Lower lobe of right lung (tissue), 2 donors: ENCODE data around the gene MPHOSPH8. TPM values are rescaled to one million over a fixed set of nuclear protein-coding genes. Genes with fewer than 3 reads are reported as not detected.
A peak's percentile ranks its signal among the peaks of the same experiment; 100 is the strongest.

Experiments
- ATAC-seq, 2 donors: fragments of 200-7000 bp; cut with Tn5 transposase; one replicate each; pipeline ENCODE4 v1.9.1; 2020 to 2022; ENCODE audit warnings: mild to moderate bottlenecking in 2 of 2, moderate library complexity in 2 of 2
- DNase-seq: peaks from one replicate; pipeline ENCODE4 v3.0.0-alpha.2; 2020
- H3K27ac ChIP-seq: fragments of 200-600 bp; one replicate; pipeline ENCODE4 v1.8.0; 2022
- H3K27me3 ChIP-seq: fragments of 200-600 bp; one replicate; pipeline ENCODE4 v1.8.0; 2022; ENCODE audit warnings: low read depth
- H3K36me3 ChIP-seq: fragments of 200-600 bp; one replicate; pipeline ENCODE4 v1.8.0; 2022; ENCODE audit warnings: mild to moderate bottlenecking
- H3K4me1 ChIP-seq: fragments of 200-600 bp; one replicate; pipeline ENCODE4 v1.8.0; 2022
- H3K4me3 ChIP-seq: fragments of 200-600 bp; one replicate; pipeline ENCODE4 v1.8.0; 2022; ENCODE audit warnings: mild to moderate bottlenecking
- H3K9me3 ChIP-seq: fragments of 200-600 bp; one replicate; pipeline ENCODE4 v1.8.0; 2022
- CTCF ChIP-seq: fragments of 200-600 bp; IDR thresholded peaks from one replicate; pipeline ENCODE4 v1.8.0; 2022; ENCODE audit warnings: antibody characterized with exemption, mild to moderate bottlenecking
- intact Hi-C: fragments of 100-400 bp; cut with DNase I; formaldehyde crosslinking; loops from one replicate; pipeline ENCODE4 v1.11.0; 2022
- long read RNA-seq: library from polyadenylated mRNA; unstranded; transcript quantifications from one replicate; pipeline ENCODE4 v2.0.0, GENCODE V29; 2021
- total RNA-seq: library from RNA; stranded (reverse); fragmentation: NEBNext Ultra II Directional; extraction: Animal tissue kit (Norgen Biotek cat#: 25700); gene quantifications from one replicate; pipeline ENCODE4 v1.2.1, GENCODE V29; 2021
- donor health status: DM: no; HTN: yes; CAD: no; lungs with severe emphysema.

Gene MPHOSPH8
- 46.5 TPM for total RNA-seq
- long read RNA-seq, full-length matches to known transcripts: 7 of 88 reads
- long read RNA-seq, partial matches to known transcripts: 61 of 88 reads
- long read RNA-seq, other reads (novel, unspliced or antisense): 20 of 88 reads

- Histone ChIP-seq H3K27me3 (no peaks in the 10 kb centered on the region), H3K4me3 (peak within 1 kb of the TSS; percentile 94), H3K9me3 (no peaks in the 10 kb centered on the region), H3K27ac (peak within 1 kb of the TSS; percentile 92), H3K4me1 (peaks cover 23% of the 10 kb centered on the region), H3K36me3 (no peaks in the 10 kb centered on the region)
- ATAC-seq: peak; percentile 100
- no peak for TF ChIP-seq CTCF
- DNase-seq: peak; percentile 95
- intact Hi-C loops: no loop called here
These were observed at the start of gene MPHOSPH8 for GRCh38 chr13:19633479-19634255. Gene MPHOSPH8 (plus strand): TSS chr13:19633659. CDS start chr13:19633749, 90 bp downstream.

- Histone ChIP-seq H3K27ac (no peak overlapping the region), H3K36me3 (no peaks in the 10 kb centered on the region), H3K9me3 (no peaks in the 10 kb centered on the region), H3K4me3 (no peak overlapping the region), H3K4me1 (peaks cover 4% of the 10 kb centered on the region), H3K27me3 (no peaks in the 10 kb centered on the region)
- no peak for TF ChIP-seq CTCF
- ATAC-seq: peak; percentile 47 to 52
- intact Hi-C loops: no loop called here
- DNase-seq: peak; percentile 55
These were observed 46.4 kb upstream of the MPHOSPH8 start for GRCh38 chr13:19586904-19587634.

DNA sequence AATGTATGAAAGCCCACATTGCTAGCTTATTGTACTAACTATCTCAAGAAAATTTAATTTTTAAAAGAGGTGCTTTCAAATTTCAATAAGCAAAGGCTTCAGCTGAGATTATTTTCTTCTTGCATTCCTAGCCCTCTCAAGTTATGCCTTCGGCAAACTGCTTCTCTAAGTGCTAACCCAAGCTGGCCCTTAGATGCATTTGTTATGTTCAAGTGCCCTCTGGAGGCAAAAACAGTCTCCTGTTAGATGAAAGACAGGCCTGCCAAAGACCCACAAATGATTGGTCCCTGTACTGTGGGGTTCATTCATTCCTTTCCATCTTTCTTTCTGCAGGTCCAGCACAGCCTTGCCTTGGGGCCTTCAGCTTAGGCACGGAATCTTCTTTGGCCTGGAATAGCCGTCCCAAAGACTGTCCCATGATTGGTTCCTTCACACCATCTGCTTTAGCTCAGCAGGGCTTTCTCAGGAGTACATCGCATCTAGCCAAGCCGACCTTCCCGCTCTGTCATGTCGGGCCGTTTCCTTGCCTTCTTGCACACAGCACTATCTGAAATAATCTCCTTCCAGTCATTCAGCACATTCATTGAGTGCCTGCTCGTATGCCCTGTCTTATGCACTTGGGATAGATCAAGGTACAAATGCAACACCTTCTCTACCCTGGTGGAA lies 45.7 kb upstream of the MPHOSPH8 start:
- H3K9me3 ChIP-seq: no peaks in the 10 kb centered on the region
- H3K4me3 ChIP-seq: no peak overlapping the region
- peak; percentile 64 to 70 for ATAC-seq
- peaks cover 4% of the 10 kb centered on the region for H3K4me1 ChIP-seq
- intact Hi-C loops: no loop called here
- no peak overlapping the region for H3K27ac ChIP-seq
- peak; percentile 41 for TF ChIP-seq CTCF
- no peak for DNase-seq
- no peaks in the 10 kb centered on the region for H3K36me3 ChIP-seq
- no peaks in the 10 kb centered on the region for H3K27me3 ChIP-seq

DNA sequence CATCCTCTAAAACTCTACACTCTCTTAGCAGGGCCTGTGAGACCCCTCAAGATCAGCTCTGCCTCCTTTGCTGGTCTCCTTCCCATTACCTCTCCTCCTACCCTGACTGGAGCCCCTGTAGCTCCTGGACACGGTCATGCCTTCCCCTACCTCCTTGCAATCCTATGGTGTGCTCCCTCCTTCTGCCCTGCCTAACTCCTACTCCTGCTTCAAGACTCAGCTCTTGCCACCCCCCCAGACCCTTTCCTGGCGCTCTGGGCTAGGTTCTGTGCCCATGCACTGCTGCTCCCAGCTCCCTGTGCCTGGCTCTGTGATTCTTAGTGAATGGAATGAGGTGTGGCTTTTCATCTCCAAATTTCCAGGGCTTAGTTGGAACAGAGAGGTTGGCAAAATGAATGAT lies 44.1 kb upstream of the MPHOSPH8 start:
- no peak for TF ChIP-seq CTCF
- Histone ChIP-seq H3K9me3 (no peaks in the 10 kb centered on the region), H3K4me3 (no peak overlapping the region), H3K27ac (no peak overlapping the region), H3K27me3 (no peaks in the 10 kb centered on the region), H3K36me3 (no peaks in the 10 kb centered on the region), H3K4me1 (peaks cover 4% of the 10 kb centered on the region)
- intact Hi-C loops: no loop called here
- no peak for DNase-seq
- ATAC-seq: no peak

DNA sequence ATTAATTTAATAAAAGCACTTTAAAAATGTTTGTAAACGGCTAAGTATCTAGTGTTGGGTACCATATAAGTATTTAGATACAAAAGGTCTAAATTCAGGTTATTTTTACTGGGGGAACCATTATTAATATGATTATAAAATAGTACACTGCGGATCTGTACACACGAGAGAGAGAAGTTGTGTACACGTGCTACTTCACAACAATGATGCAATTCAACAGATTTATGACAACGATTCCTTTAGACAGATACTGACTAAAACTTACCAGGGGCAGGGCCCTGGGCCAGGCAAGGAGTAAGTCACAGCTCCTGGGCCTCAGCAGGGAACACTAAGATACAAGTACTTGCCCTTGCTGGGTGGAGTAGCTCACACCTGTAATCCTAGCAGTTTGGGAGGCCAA lies 43.0 kb upstream of the MPHOSPH8 start:
- TF ChIP-seq CTCF: no peak

More for the DNA sequence above, 43.0 kb upstream of the MPHOSPH8 start:
- no peaks in the 10 kb centered on the region for H3K9me3 ChIP-seq
- H3K4me3 ChIP-seq: no peak overlapping the region
- H3K27ac ChIP-seq: no peak overlapping the region
- no peak for ATAC-seq
- intact Hi-C loops: no loop called here
- H3K36me3 ChIP-seq: no peaks in the 10 kb centered on the region
- H3K4me1 ChIP-seq: peaks cover 4% of the 10 kb centered on the region
- no peak for DNase-seq
- no peaks in the 10 kb centered on the region for H3K27me3 ChIP-seq
